Measurements from ENCODE around the gene CEBPZ.

CEBPZ gene

DNA sequence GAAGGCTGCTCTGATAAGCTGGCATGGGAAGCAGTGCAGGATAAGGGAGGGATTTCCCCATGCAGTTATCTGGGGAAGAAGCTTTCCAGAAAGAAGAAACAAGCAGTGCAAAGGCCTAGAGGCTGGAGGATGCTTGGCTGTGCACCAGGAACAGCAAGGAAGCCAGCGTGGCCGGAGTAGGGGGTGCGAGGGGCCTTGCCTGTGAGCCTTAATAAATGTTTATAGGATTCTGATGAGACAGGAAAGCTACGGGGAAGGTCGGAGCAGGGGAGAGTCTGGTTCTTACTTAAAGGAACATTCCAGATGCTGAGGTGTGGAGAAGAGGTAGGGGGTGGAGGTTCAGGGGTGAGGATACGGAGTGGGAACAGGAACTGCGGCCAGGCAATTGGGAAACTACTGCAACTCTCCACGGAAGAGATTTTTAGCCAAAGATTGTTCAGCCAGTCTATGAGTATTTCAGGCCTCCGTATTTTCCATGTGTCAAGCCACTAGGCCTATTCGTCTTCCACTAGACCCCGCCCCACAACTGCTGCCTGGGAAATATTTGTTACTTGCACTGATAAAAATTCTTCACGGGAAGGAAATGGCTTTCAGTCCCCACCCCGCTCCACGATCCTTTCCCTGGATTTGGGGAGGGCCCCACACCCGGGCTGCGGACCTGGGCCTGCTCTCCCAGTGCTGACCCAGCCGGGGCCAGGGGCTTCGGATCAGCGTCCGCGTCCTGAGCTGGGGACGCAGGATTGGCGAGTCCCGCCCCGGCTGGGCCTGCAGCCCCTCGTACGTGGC lies 75.1 kb downstream of the CEBPZ start:
- TF ChIP-seq, protein P1, sequence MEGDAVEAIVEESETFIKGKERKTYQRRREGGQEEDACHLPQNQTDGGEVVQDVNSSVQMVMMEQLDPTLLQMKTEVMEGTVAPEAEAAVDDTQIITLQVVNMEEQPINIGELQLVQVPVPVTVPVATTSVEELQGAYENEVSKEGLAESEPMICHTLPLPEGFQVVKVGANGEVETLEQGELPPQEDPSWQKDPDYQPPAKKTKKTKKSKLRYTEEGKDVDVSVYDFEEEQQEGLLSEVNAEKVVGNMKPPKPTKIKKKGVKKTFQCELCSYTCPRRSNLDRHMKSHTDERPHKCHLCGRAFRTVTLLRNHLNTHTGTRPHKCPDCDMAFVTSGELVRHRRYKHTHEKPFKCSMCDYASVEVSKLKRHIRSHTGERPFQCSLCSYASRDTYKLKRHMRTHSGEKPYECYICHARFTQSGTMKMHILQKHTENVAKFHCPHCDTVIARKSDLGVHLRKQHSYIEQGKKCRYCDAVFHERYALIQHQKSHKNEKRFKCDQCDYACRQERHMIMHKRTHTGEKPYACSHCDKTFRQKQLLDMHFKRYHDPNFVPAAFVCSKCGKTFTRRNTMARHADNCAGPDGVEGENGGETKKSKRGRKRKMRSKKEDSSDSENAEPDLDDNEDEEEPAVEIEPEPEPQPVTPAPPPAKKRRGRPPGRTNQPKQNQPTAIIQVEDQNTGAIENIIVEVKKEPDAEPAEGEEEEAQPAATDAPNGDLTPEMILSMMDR (IDR thresholded peaks at IDR 0.05) = no peak

GRCh38 chr2:37154785-37155184 lies 76.6 kb downstream of the CEBPZ start:
- no peaks in the 10 kb centered on the region for H3K36me3 ChIP-seq
- peak overlapping the region; percentile 96 for H3K27ac ChIP-seq
- H3K4me3 ChIP-seq (ENCODE audit: low read depth in 1 of 2, low read length in 1 of 2) = peak overlapping the region; percentile 2 to 86
- H3K4me1 ChIP-seq (ENCODE audit: control insufficient read depth in 1 of 2, insufficient read depth in 1 of 2, low read depth in 1 of 2, low read length in 1 of 2) = peaks cover 53 to 58% of the 10 kb centered on the region in 2 experiments
- TF ChIP-seq, protein P1 (IDR thresholded peaks at IDR 0.05) = no peak
- no peaks in the 10 kb centered on the region for H3K9me3 ChIP-seq
- H3K27me3 ChIP-seq = no peaks in the 10 kb centered on the region

More for the DNA sequence above, 75.1 kb downstream of the CEBPZ start:
- Histone ChIP-seq H3K4me3 (ENCODE audit: low read depth in 1 of 2, low read length in 1 of 2) (peak overlapping the region; percentile 67 to 86), H3K27me3 (no peaks in the 10 kb centered on the region), H3K4me1 (ENCODE audit: control insufficient read depth in 1 of 2, insufficient read depth in 1 of 2, low read depth in 1 of 2, low read length in 1 of 2) (peaks cover 45 to 49% of the 10 kb centered on the region in 2 experiments), H3K27ac (peak overlapping the region; percentile 96), H3K9me3 (no peaks in the 10 kb centered on the region), H3K36me3 (no peaks in the 10 kb centered on the region)

DNA sequence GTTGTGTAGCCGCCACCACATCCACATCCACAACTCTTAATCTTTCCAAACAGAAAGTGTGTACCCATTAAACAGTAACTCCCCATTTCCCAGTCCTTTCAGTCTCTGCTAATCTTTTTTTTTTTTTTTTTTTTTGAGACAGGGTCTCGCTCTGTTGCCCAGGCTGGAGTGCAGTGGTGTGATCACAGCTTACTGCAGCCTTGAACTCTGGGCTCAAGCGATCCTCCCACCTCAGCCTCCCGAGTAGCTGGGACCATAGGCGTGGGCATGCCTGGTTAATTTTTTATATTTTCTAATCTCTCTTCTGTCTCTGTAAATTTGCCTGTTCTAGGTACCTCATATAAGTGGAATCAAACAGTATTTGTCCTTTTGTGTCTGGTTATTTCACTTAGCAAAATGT lies 78.2 kb downstream of the CEBPZ start:
- Histone ChIP-seq H3K36me3 (peaks cover 6% of the 10 kb centered on the region), H3K27ac (peak overlapping the region; percentile 35), H3K4me1 (ENCODE audit: control insufficient read depth in 1 of 2, insufficient read depth in 1 of 2, low read depth in 1 of 2, low read length in 1 of 2) (peaks cover 68 to 69% of the 10 kb centered on the region in 2 experiments)

More for the DNA sequence above, 78.2 kb downstream of the CEBPZ start:
- H3K9me3 ChIP-seq = no peaks in the 10 kb centered on the region
- no peak overlapping the region for H3K4me3 ChIP-seq (ENCODE audit: low read depth in 1 of 2, low read length in 1 of 2)
- H3K27me3 ChIP-seq = no peaks in the 10 kb centered on the region
- TF ChIP-seq, protein P1 (IDR thresholded peaks at IDR 0.05) = no peak
